CD4-positive, CD25-positive, alpha-beta regulatory T cell (primary cell): ENCODE results near the gene NECTIN3. TPM values are rescaled to one million over a fixed set of nuclear protein-coding genes. Genes with fewer than 3 reads are reported as not detected.

Source experiments
- ATAC-seq, 2 donors: fragments of 150-1000 bp; cut with Tn5 transposase; one replicate each; pipeline ENCODE4 v1.10.0; 2021; ENCODE audit warnings: low read depth in 2 of 2, moderate number of reproducible peaks in 2 of 2, moderate library complexity in 1 of 2
- DNase-seq, 3 donors: peaks; one replicate each; pipeline versions ENCODE4 v3.0.0 to v3.0.0-alpha.2; 2012 to 2022; ENCODE audit warnings: mixed read lengths in 1 of 3
- H3K27ac ChIP-seq: one replicate; pipeline ENCODE4 v1.7.0; 2013; ENCODE audit warnings: mild to moderate bottlenecking, low read length; ENCODE audit not compliant: insufficient read depth, poor library complexity, severe bottlenecking
- H3K27me3 ChIP-seq: one replicate; pipeline ENCODE4 v1.7.0; 2013; ENCODE audit warnings: low read length; ENCODE audit not compliant: control insufficient read depth, insufficient read depth
- H3K36me3 ChIP-seq: one replicate; pipeline ENCODE4 v1.7.0; 2013; ENCODE audit warnings: mild to moderate bottlenecking, low read length, moderate library complexity; ENCODE audit not compliant: control insufficient read depth, insufficient read depth
- H3K4me1 ChIP-seq: 2 replicates; pipeline ENCODE4 v1.7.0; 2013; ENCODE audit warnings: mild to moderate bottlenecking, low read length; ENCODE audit not compliant: insufficient read depth, control insufficient read depth, poor library complexity, severe bottlenecking
- H3K4me3 ChIP-seq: one replicate; pipeline ENCODE4 v1.7.0; 2013; ENCODE audit warnings: low read depth, mild to moderate bottlenecking, low read length, moderate library complexity
- H3K9me3 ChIP-seq, 2 experiments: 1 replicate in 1 of 2; 2 replicates in 1 of 2; pipeline ENCODE4 v1.7.0; 2013; ENCODE audit warnings: low read length in 2 of 2, mild to moderate bottlenecking in 1 of 2, moderate library complexity in 1 of 2; ENCODE audit not compliant: control insufficient read depth in 2 of 2
- H3K27ac Mint-ChIP-seq, 3 donors: one replicate each; pipeline ENCODE4 v1.8.0; 2020 to 2022; ENCODE audit warnings: mild to moderate bottlenecking in 3 of 3, mixed read lengths in 3 of 3, moderate library complexity in 2 of 3
- H3K27me3 Mint-ChIP-seq: one replicate; pipeline ENCODE4 v1.8.0; 2022; ENCODE audit warnings: mild to moderate bottlenecking, mixed read lengths
- H3K36me3 Mint-ChIP-seq: one replicate; pipeline ENCODE4 v1.8.0; 2020; ENCODE audit warnings: mixed read lengths
- H3K4me1 Mint-ChIP-seq, 4 donors: one replicate each; pipeline ENCODE4 v1.8.0; 2020 to 2022; ENCODE audit warnings: mixed read lengths in 4 of 4, mild to moderate bottlenecking in 1 of 4
- H3K4me3 Mint-ChIP-seq, 4 donors: one replicate each; pipeline ENCODE4 v1.8.0; 2020 to 2022; ENCODE audit warnings: mild to moderate bottlenecking in 4 of 4, mixed read lengths in 4 of 4, moderate library complexity in 3 of 4
- H3K9me3 Mint-ChIP-seq, 7 donors: one replicate each; pipeline ENCODE4 v1.8.0; 2020 to 2022; ENCODE audit warnings: mixed read lengths in 7 of 7, mild to moderate bottlenecking in 3 of 7, moderate library complexity in 2 of 7
- polyA plus RNA-seq, 4 donors: library from polyadenylated mRNA; unstranded; fragments of 300-500 nt; fragmentation: Illumina TruSeq; gene quantifications; one replicate each; pipeline ENCODE4 v1.2.3, GENCODE V29; 2021
- total RNA-seq: library from RNA; stranded (reverse); gene quantifications from one replicate; pipeline ENCODE4 v1.2.3, GENCODE V29; 2022

The NECTIN3 gene
- total and polyA plus RNA-seq, 5 donors from 2014 or later, result 0.33 to 3.1 (median 0.50) TPM

- Histone ChIP-seq H3K4me3 (no peak overlapping the region), H3K9me3 (no peaks in the 10 kb centered on the region), H3K36me3 (no peaks in the 10 kb centered on the region), H3K27me3 (no peaks in the 10 kb centered on the region), H3K27ac (no peak overlapping the region), H3K4me1 (no peaks in the 10 kb centered on the region)
- H3K9me3 Mint-ChIP-seq, result no peaks in the 10 kb centered on the region
- no peak for ATAC-seq
- H3K27me3 Mint-ChIP-seq, result peaks cover 6% of the 10 kb centered on the region
- H3K36me3 Mint-ChIP-seq, result no peaks in the 10 kb centered on the region
- no peak overlapping the region for H3K27ac Mint-ChIP-seq
- DNase-seq, result no peak
- no peak overlapping the region for H3K4me3 Mint-ChIP-seq
- H3K4me1 Mint-ChIP-seq, result no peaks in the 10 kb centered on the region
Measured at GRCh38 chr3:111084911-111085310, 13.3 kb downstream of the NECTIN3 start.

DNA sequence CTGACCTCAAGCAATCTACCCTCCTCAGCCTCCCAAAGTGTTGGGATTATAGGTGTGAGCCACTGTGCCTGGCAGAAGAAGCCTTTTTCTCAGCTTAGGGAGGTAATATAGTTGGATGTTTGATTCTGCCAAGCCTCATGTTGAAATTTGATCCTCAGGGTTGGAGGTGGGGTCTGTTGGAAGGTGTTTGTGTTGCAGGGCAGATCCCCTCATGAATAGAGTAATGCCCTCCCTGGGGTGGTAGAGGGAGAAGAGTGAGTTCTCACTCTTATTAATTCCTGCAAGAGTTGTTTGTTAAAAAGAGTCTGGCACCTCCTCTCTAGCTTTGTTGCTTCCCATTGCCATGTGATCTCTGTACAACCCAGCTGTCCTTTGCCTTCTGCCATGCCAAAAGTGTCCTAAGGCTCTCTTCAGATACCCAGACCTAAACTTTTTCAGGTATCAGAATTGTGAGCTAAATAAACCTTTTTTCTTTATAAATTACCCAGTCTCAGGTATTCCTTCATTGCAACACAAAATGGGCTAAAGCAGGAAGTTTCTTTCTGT lies 16.4 kb downstream of the NECTIN3 start:
- Mint-ChIP-seq H3K9me3 (peaks cover 0 to 2% (median 0%) of the 10 kb centered on the region in 7 donors), H3K36me3 (no peaks in the 10 kb centered on the region), H3K4me3 (no peak overlapping the region), H3K4me1 (no peaks in the 10 kb centered on the region), H3K27ac (no peak overlapping the region), H3K27me3 (peaks cover 13% of the 10 kb centered on the region)
- Histone ChIP-seq H3K9me3 (no peaks in the 10 kb centered on the region), H3K27me3 (no peaks in the 10 kb centered on the region), H3K4me3 (no peak overlapping the region), H3K27ac (no peak overlapping the region), H3K4me1 (no peaks in the 10 kb centered on the region), H3K36me3 (no peaks in the 10 kb centered on the region)
- DNase-seq (no peak), ATAC-seq (no peak)

DNA sequence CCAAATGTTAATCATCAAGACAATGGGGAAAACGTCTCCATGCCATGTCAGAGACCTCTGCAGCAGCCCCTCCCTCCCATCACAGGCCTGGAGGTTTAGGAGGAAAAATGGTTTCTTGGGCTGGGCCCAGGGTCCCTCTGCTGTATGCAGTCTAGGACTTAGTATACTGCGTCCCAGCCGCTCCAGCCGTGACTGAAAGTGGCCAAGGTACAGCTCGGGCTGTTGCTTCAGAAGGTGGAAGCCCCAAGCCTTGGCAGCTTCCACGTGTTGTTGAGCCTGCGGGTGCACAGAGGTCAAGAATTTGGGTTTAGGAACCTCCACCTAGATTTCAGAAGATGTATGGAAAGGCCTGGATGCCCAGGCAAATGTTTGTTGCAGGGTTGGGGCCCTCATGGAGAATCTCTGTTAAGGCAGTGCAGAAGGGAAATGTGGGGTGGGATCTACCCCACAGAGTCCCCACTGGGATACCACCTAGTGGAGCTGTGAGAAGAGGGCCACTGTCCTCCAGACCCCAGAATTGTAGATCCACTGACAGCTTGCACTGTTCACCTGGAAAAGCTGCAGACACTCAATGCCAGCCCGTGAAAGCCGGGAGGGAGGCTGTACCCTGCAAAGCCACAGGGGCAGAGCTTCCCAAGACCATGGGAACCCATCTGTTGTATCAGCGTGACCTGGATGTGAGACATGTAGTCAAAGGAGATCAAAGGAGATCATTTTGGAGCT lies 25.0 kb downstream of the NECTIN3 start:
- ATAC-seq (no peak), DNase-seq (no peak)
- Histone ChIP-seq H3K9me3 (no peaks in the 10 kb centered on the region), H3K4me3 (no peak overlapping the region), H3K27me3 (no peaks in the 10 kb centered on the region), H3K36me3 (no peaks in the 10 kb centered on the region), H3K27ac (no peak overlapping the region), H3K4me1 (no peaks in the 10 kb centered on the region)
- H3K27ac Mint-ChIP-seq, result peak overlapping the region in 1 of 3 donors; percentile 16
- H3K36me3 Mint-ChIP-seq, result no peaks in the 10 kb centered on the region
- H3K4me1 Mint-ChIP-seq, result no peaks in the 10 kb centered on the region
- H3K27me3 Mint-ChIP-seq, result peaks cover 15% of the 10 kb centered on the region
- H3K9me3 Mint-ChIP-seq, result peaks cover 0 to 8% (median 0%) of the 10 kb centered on the region in 7 donors
- no peak overlapping the region for H3K4me3 Mint-ChIP-seq

DNA sequence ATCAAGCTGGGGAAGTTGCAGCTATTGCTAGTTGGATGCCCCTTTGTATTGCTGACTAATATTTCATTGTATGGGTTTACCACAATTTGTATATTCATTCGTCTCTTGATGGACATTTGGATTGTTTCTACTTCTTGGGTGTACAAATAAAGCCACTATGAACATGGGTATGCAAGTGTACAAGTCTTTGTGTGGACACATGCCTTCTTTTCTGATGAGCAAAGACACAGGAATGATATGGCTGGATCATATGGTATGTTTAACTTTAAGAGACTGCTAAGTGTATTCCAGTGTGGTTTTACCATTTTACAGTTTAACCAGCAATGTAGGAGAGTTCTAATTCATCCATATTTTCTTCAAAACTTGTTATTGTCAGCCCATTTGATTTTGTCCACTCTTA lies 32.2 kb downstream of the NECTIN3 start:
- H3K4me3 Mint-ChIP-seq, result no peak overlapping the region

DNA sequence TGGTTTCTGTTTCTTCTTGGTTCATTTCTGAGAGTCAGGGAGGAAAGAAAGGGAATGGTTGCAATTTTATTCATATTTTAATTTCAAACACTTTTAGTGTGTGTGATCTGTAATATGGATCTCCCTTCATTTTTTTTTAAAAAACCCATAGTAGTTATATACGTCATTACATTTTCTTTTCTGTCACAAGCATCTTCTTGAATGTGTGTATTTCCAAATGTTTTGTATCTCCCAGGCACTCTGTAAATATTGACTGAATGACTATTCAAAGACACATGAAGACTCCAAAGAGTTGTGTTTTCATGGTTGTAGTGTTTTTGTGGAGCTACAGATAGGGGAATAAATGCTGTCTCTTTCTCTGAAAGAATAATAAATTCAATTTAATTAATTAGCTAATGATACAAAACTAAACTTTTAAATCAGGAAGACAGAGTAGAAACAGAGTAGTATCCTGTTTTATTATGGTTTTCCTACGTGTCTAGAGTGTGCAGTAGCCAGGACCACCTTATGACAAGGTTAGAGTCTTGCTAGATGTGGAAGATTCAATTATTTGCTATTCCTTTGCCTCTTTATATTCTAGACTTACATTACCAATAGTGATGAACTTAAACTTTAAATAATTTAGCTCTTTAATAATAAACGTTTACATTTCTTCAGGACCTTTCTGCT lies 35.5 kb downstream of the NECTIN3 start:
- no peak overlapping the region for H3K27ac ChIP-seq
- Mint-ChIP-seq H3K36me3 (no peaks in the 10 kb centered on the region), H3K9me3 (peaks cover 0 to 4% (median 1%) of the 10 kb centered on the region in 7 donors), H3K4me3 (no peak overlapping the region), H3K27me3 (peaks cover 28% of the 10 kb centered on the region), H3K27ac (no peak overlapping the region), H3K4me1 (no peaks in the 10 kb centered on the region)
- no peaks in the 10 kb centered on the region for H3K9me3 ChIP-seq
- no peaks in the 10 kb centered on the region for H3K4me1 ChIP-seq
- peaks cover 3% of the 10 kb centered on the region for H3K27me3 ChIP-seq
- no peak overlapping the region for H3K4me3 ChIP-seq
- ATAC-seq, result no peak
- DNase-seq, result no peak
- H3K36me3 ChIP-seq, result no peaks in the 10 kb centered on the region

More for the DNA sequence above, 32.2 kb downstream of the NECTIN3 start:
- H3K4me1 Mint-ChIP-seq, result no peaks in the 10 kb centered on the region
- DNase-seq (no peak), ATAC-seq (no peak)
- H3K27me3 ChIP-seq, result peaks cover 3% of the 10 kb centered on the region
- no peak overlapping the region for H3K27ac Mint-ChIP-seq
- H3K4me3 ChIP-seq, result no peak overlapping the region
- H3K9me3 ChIP-seq, result no peaks in the 10 kb centered on the region
- H3K27me3 Mint-ChIP-seq, result peaks cover 29% of the 10 kb centered on the region
- no peaks in the 10 kb centered on the region for H3K4me1 ChIP-seq
- no peaks in the 10 kb centered on the region for H3K36me3 Mint-ChIP-seq
- H3K9me3 Mint-ChIP-seq, result peaks cover 0 to 4% (median 1%) of the 10 kb centered on the region in 7 donors
- H3K27ac ChIP-seq, result no peak overlapping the region
- no peaks in the 10 kb centered on the region for H3K36me3 ChIP-seq

DNA sequence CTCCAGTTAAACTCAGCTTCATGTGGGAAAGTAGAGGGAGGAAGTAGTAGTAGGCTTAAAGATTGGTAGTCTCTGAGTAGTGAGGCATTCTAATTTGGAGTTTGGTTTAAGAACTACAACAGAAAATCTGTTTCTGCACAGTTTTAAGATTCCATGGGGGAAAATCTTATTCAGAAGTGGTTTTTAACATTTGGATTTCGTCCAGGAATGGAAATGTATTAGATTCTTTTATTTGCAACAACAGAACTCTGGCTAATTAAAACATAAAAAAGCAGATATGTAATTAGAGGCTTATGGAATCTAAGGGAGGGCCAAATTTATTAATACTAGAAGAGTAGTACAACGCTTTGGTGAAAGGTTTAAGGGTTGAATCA lies 36.0 kb downstream of the NECTIN3 start:
- Histone ChIP-seq H3K36me3 (no peaks in the 10 kb centered on the region), H3K27me3 (peaks cover 3% of the 10 kb centered on the region), H3K4me3 (no peak overlapping the region), H3K4me1 (no peaks in the 10 kb centered on the region), H3K27ac (no peak overlapping the region), H3K9me3 (no peaks in the 10 kb centered on the region)
- H3K36me3 Mint-ChIP-seq, result no peaks in the 10 kb centered on the region
- DNase-seq (no peak), ATAC-seq (no peak)
- no peaks in the 10 kb centered on the region for H3K4me1 Mint-ChIP-seq
- H3K4me3 Mint-ChIP-seq, result no peak overlapping the region
- H3K27me3 Mint-ChIP-seq, result peaks cover 23% of the 10 kb centered on the region
- H3K27ac Mint-ChIP-seq, result no peak overlapping the region
- H3K9me3 Mint-ChIP-seq, result peaks cover 0 to 4% (median 1%) of the 10 kb centered on the region in 7 donors

GRCh38 chr3:111112913-111113312 lies 41.3 kb downstream of the NECTIN3 start:
- no peak overlapping the region for H3K4me3 Mint-ChIP-seq
- H3K4me3 ChIP-seq, result no peak overlapping the region
- H3K27me3 Mint-ChIP-seq, result peaks cover 14% of the 10 kb centered on the region
- ATAC-seq (no peak), DNase-seq (no peak)
- H3K27me3 ChIP-seq, result no peaks in the 10 kb centered on the region
- no peaks in the 10 kb centered on the region for H3K9me3 ChIP-seq
- H3K27ac ChIP-seq, result no peak overlapping the region
- no peak overlapping the region for H3K27ac Mint-ChIP-seq
- H3K9me3 Mint-ChIP-seq, result peaks cover 0 to 1% (median 0%) of the 10 kb centered on the region in 7 donors
- H3K36me3 ChIP-seq, result no peaks in the 10 kb centered on the region
- no peaks in the 10 kb centered on the region for H3K36me3 Mint-ChIP-seq
- no peaks in the 10 kb centered on the region for H3K4me1 Mint-ChIP-seq
- H3K4me1 ChIP-seq, result no peaks in the 10 kb centered on the region
